Kidney glomerular epithelial cell (primary cell): Measurements from ENCODE around the gene CLDN18.
A peak's percentile ranks its signal among the peaks of the same experiment; 100 is the strongest.

Experiments
- DNase-seq: peaks from one replicate; lab custom pipeline; 2025; lab: John Stamatoyannopoulos, UW

CLDN18 gene

DNA sequence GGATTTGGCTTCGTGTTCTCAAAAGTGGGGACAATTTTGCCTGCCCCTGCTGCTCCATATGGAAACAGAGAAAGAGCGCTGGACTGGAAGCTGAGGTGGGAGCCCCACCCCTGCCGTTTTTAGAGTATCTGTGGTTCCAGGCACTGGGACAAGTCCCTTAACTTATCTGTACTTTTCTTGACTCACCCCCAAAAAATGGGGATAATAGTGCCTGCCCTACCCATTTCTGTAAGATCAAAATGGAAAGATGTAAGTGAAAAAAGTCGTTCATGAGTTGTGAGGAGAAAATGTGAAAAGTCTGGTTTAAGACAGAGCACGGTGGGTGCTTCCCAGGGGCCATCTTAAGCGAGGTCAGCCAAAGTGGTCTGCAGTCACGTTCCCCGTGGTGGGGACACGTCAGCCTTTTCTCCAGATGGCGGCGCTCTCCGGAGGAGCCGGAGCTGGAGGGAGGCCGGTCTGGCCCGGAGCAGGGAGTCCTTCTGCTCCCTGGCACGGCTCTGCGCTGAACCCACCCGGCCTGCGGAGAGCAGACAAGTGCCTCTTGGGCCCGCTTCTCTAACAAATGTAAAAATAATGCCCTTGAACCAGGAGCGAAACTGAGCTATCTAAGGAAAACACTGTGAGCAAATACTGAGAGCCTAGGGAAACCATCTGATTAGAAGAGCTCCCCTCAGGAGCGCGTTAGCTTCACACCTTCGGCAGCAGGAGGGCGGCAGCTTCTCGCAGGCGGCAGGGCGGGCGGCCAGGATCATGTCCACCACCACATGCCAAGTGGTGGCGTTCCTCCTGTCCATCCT lies at the start of gene CLDN18:
Gene CLDN18, plus strand, starts transcription at position 690 of the 797 bp plus-strand sequence. Its CDS starts 61 bp downstream, at position 751.
- DNase-seq, result no peak

DNA sequence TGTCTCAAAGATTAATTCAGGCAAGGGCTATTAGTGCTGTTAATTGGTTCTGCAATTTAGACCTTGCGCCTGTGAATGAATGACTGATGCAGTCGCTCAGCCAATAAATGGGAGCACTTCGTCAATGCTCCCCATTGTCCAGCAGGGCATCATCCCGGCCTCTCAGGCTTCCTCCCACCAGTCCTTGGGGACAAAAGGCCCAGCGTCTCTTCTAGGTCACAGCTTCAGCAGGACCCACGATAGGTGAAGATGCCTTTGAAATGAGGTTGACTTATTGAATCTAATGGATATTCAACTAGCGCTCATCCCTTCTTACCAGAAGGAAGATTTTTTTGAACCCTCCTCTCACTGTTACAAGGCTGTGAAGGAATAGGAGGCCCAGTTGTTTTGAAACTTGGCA lies 47.7 kb upstream of the CLDN18 start:
- no peak for DNase-seq

DNA sequence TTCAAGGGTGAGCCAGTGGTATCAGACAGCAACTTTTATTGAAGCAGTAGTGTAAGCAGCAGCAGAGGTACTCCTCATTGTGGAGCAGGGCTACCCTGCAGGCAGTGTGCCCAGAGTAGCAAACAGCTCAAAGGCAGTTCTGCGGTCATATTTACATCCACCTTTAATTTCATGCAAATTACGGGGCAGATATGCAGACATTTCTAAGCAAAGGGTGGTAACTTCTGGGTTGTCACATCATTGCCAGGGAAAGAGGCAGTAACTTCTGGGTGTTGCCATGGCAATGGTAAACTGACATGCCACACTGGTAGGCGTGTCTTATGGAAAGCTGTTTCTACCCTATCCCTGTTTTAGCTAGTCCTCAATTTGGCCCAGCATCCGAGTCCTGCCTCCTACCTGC lies 46.5 kb upstream of the CLDN18 start:
- DNase-seq, result no peak

DNA sequence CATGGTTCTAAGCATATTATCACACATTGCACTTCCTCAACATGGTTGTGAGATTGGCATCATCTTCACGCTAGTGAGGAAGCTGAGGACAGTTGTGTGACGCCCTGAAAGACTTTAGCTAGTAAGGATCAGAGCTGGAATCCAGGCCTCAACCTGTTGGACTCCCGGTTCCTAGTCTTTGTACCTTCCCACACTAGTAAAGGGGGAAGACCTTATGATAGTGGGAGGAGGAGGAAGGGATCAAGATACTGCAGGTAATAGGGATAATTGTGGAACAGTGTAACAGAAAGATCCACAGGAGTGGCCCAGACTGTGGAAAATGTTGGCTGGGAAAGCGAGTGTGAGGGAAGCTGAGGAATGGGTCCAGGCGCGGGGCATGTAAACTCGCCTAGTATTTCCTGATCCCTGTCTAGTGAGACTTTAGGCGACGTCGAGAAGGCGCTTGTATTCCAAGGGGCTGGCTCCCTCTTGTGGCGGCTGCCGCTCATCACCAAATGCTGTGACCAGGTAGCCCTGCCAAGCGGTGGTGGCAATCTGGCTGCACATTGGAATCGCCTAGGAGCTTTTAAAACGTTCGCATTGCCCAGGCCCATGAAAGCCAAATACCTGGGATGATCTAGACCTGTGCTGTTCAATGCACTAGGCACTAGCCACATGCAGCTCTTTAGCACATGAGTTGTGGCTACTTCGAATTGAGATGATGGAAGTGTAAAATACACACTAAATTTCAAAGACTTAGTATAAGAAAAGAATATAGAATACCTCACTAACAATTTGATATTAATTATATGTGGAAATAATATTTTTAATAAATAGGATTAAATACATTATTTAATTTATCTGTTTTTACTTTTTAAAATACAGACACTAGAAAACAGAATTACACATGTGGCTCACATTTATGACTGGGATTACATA lies 38.8 kb upstream of the CLDN18 start:
- peak; percentile 52 for DNase-seq

DNA sequence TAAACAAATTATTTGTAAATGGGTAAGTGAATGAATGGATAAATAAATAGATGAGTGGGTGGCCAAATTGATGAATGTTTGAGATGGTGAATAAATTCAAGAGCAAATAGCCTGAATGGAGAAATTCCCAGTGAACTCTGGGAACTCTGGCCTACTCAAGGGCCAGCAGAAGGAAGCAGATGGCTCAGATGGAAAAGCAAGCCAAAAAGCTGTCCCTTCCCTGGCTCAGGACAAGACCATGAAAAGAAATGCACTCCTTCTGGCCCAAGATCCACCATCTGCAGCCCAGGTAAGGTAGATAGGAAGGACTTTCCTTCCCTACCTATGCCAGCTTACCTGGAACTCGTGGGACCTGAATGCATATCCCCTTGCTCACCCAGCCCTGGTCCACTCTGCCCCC lies 37.6 kb upstream of the CLDN18 start:
- no peak for DNase-seq

DNA sequence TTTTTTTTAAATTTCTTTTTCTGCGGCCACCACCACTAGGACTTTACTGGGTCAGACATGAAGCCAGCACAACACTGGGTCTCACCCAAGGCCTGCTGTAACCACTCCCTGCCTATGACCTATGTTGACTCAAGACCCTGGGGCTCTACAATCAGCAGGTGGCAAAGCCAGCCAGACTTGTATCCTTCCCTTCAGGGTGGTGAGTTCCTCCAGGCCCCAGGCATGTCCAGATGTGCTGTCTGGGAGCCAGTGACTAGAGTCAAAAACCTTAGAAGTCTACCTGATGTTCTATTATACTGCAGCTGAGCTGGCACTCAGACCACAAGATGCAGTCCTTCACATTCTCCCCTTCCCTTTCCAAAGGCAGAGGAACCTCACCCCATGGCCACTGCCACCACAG lies 31.6 kb upstream of the CLDN18 start:
- no peak for DNase-seq

DNA sequence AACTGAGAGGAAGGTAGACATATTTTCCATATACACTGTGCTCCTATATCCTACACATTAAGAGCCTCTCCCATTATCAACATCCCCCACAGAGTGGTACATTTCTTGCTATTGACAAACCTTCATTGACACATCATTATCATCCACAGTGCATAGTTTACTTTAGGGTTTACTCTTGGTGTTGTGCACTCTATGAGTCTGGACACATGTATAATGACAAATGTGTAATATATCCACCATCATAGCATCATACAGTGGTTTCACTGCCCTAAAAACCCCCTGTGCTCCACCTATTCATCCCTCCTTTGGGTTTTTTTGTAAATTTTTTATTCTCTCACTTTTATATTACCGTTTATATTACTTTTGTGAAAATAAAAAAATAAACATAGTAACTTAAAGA lies 22.2 kb upstream of the CLDN18 start:
- no peak for DNase-seq

DNA sequence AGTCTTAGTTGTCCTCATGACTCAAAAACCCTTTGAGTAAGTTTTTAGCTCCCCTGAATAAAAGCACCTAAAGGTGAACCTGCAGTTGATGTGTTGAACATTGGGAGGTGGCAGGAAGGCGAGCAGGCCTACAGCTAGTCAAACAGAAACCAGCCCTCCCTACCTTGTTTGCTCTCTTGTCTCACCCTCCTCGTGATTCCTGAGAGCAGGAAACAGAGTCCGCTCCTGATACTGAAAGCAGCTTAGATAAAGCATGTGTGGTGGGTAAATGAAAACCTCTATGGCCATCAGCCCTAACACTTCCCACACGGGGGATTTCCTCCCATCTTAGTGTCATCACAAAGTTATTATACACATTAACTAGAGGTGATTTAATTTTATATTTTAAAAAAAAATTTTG lies 21.8 kb upstream of the CLDN18 start:
- no peak for DNase-seq

DNA sequence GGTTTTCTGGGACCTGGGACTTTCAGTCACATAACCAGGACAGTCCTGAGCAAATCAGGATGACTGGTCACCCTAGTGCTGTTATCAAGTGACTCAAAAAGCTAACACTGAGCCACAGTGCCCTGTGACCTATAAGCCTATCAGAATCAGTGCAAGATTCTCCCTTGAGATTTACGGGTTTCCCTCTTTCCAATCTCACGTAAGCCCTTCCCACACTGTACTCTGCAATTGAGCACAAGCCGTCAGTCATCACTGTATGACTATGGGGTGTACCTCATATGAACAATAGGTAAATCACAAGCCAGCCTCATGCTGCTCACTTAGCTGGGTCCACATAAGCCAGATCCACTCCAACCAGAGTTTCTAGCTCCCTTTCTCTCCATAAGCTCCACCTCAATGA lies 21.0 kb upstream of the CLDN18 start:
- no peak for DNase-seq

DNA sequence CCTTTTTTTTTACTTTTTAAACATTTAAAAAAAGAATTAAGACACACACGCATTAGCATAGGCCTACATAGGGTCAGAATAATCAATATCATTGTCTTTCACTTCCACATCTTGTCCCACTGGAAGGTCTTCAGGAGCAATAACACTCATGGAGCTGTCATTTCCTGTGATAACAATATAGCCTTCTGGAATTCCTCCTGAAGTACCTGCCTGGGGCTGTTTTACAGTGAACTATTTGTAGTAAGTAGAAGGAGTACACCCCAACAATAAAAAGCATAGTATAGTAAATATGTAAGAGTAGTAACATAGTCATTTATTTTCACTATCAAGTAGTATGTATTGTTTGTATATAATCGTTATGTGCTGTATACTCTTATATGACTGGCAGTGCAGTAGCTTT lies 19.5 kb upstream of the CLDN18 start:
- DNase-seq, result no peak

DNA sequence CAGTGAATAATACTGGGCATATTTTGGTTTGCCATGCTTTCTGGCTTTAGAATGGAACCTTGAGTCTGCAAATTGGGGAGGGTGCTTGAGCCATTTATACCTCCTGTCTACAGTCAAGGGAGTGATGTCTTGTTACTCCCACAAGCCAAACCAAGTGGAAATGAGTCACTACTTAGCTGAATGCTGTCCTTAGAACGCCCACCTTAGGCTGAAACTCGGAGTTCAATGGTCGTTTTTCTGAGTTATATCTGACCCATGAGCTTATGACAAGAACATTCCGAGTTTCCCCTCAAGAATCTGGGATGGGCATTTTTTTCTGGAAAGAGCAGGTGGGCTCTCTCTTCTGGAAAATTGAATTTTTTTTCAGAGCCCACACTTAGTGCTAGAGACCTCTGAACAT lies 17.4 kb upstream of the CLDN18 start:
- DNase-seq, result no peak

DNA sequence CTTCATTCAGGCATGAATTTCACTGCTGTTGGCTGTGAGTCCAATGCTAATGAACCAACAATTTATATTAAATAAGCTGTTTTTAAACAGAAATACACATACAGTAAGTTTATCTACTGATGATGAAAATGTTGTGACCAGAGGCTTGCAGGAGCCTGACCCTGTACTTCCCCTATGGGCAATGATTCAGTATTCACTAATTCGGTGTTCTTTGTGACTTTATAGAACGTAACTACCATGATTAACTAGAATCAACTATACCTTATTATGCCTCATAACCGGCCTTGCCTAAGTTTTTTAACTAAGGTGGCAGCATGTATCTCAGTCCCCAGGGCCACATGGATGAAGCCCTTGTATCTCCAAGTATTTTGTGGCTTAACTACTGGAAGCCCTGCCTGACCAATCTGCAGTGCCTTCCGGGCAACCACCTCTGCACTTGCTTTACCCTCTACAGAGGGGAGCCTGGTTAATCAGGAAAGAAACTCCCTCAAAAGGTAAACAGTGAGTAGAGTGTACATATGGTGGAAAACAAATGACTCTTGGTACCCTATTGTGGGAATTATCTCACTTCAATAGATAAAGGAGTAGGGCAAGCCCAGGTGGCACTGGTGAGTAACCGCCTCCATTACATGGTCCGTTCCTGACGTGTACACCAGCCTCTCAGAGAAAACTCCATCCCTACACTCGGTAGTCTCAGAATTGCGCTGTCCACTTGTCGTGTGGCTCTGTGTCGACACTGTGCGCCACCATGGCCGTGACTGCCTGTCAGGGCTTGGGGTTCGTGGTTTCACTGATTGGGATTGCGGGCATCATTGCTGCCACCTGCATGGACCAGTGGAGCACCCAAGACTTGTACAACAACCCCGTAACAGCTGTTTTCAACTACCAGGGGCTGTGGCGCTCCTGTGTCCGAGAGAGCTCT lies 11.6 kb upstream of the CLDN18 start:
- no peak for DNase-seq

DNA sequence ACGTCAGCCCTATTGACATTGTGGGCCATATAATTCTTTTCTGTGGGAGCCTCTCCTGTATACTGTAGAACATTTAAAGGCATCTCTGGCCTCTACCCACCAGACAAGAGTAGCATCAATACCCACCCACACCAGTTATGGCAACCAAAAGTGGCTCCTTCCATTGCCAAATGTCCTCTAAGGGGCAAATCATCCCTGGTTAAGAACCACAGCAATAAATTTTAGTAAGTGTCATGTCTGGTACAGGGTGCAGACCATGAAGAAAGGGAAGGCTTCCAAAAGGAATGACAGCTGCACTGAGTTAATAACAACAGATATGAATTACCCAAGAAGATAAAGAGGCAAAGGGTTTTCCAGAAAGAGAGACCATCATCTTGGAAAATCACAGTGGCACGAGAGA lies 6.9 kb upstream of the CLDN18 start:
- DNase-seq, result no peak

DNA sequence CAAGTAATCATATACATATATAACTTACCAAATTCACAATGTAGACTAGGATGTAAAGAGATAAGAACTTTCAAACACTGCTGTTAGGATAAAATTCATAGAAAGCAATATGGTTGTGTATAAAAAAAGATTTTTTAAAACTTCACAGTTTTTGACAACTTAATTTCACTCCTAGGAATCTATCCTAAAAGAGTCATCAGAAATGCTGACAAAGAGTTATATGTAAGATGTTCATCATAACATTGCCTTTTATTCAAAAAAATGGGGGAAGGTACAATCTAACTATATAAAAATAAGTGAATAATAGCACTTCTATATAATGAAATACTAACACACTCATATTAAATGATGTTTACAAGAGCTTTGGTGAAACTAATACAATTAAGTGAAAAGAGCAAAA lies 4.3 kb upstream of the CLDN18 start:
- no peak for DNase-seq

DNA sequence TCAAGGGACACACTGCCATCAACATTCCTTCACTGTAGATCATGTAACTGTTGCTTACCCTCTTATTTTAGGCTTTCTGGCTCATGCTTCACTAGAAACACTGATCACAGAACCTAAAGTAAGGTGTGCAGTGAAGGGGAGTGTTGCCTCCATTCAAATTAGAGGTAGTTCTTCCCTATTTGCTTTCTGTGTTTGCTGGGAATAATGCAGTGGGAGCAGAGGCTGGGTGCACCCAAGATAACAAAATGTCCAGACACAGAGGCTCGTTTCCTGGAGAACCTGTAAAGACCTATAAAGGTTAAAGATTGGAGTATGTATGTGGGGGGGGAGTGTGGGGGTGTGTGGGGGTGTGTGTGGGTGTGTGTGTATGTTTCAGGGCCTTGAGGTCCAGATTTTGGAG lies 2.1 kb upstream of the CLDN18 start:
- no peak for DNase-seq

DNA sequence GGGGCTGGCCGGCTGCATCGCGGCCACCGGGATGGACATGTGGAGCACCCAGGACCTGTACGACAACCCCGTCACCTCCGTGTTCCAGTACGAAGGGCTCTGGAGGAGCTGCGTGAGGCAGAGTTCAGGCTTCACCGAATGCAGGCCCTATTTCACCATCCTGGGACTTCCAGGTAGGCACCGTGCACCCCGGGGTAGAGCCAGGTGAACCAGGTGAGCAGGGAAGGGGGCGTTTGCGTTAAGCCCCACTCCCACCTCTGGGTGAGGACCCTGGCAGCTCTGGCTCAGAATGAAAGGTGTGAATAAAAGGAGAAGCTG lies 267 bp downstream of the CLDN18 start:
- DNase-seq, result no peak

DNA sequence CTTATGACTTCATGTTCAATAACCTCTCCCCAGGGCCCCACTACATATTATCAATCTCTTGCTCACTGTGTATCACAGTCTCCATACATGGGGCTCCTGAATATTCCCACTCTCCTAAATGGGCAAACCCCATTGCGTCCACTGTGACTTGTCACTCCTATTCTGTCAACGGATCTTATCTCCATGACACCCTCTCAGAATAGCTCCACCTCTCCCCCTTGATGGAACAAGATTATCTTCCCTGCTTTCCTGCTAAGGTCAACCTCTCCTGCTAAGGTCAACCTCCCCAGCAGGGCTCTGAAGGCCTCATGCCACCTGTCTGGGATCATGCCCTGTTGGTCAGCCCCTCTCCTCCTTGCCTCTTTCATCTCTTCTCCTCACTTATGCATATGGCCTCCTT lies 1.8 kb downstream of the CLDN18 start:
- no peak for DNase-seq

DNA sequence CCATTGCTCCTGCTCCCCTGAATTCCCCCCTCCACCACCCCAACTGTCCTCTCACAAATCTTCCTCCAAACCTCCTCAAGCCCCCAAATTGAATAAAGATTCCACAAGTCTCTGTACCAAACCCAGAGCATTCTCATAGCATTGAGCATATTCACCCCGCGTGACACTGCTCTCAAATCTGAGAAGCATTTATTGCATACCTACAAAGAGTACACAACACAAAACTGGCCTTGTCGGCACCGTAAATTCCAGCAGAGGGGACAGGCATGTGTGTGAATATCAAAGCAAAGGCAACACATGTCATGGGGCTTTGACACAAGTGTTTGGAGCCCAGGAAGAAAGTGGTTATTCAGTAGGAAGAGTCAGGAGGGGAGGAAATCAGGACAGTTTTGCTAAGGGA lies 2.6 kb downstream of the CLDN18 start:
- no peak for DNase-seq

DNA sequence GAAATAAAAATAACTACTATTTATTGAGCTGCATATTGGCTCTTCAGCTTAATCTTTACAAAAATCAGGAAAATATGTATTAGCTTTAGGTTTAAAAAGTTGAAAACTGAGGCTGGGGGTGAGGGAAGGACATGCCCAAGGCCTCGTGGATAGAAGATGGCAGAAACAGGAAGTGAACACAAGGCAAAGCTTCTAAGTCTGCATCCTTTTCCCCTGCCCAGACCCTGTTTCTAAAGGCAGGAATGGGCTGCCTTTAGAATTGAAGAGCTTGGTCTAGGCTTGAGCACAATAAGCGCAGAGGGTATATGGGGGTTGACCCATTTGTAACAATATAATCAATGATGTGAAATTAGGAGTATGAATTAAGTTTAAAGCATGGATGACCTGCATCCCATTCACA lies 6.1 kb downstream of the CLDN18 start:
- DNase-seq, result no peak

DNA sequence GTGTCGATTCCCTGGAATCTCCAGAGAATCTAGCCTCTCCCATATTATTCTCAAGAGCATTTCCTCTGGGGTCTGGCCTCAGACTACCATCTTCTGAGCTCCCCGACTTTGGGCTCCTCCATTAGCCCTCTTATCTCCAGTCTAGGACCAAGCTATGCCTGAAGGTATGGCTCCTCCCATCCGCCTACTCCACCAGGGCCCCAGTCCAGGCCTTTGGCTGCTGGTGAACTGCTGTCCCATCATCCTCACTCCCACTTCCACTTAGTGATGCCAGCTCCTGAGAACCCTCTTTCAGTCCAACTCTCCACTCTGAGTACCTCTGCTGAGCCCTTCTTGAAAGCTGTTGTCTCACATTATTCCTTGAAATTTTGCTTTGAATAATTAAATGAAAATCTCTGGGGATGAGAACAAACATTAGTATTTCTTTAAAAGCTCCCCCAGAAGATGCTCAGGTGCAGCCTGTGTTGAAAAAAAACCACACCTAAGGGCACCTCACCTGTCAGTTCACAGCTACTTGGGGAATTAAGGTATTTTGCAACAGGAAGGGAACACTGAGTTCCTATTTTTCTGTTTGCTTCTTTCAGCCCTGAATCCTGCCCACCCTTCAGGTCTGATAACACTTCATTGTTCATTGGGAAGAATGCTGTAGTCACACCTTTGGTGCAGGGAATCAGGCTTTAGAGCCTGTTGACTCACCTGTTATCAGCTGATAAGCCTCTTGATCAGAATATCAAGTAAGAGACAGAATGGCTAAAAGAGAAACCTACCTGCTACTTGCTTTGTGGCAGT lies 9.5 kb downstream of the CLDN18 start:
- DNase-seq, result no peak

DNA sequence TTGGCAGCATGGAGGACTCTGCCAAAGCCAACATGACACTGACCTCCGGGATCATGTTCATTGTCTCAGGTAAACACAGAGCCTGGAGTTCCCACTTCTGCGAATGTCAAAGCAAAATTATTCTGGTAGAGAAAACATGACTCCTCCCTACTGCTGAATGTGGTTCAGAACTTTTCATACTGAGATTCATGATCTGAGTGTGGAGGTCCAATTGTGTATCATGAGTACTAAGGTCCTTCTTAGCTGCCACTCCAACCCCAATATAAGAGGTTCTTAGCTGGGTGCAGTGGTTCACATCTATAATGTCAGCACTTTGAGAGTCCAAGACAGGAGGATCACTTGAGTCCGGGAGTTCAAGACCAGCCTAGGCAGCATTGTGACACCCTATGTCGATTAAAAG lies 13.8 kb downstream of the CLDN18 start:
- no peak for DNase-seq

DNA sequence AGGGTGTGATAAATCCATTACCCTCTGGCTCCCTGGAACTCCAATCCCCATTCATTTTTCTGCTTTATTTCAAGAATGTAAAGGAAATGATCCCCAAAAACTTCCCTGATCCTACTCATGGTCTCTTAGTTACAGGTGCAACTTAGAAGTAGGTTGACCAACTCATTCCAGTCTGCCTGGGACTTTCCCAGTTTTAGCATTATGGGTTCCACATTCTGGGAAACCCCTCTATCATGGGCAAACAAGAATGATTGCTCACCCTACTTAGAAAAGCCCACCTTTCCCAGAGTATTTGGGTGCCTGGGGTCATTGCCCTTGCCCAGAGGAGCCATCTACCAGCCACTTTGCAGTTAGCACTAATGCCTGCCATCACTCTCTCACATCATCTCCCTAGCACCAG lies 15.6 kb downstream of the CLDN18 start:
- DNase-seq, result no peak
